PC-9 (cell line): ENCODE measurements around the gene BNIP2.

Experiments used
- CTCF ChIP-seq: fragments of 200-600 bp; sonication (generic); conservative IDR thresholded peaks from 2 replicates; pipeline ENCODE4 v1.6.1; 2017; ENCODE audit warnings: mixed run types, antibody characterized with exemption, mild to moderate bottlenecking, moderate library complexity
- EZH2 ChIP-seq: fragments of 200-600 bp; sonication (generic); IDR thresholded peaks from 2 replicates; pipeline ENCODE4 v1.8.0; 2017; ENCODE audit warnings: antibody characterized with exemption, low read depth

- TF ChIP-seq CTCF = no peak
- no peak for TF ChIP-seq EZH2
These were observed 10.5 kb downstream of the BNIP2 start for GRCh38 chr15:59678620-59679019.
